ENCODE results near the gene CACNA1B. TPM values are rescaled to one million over a fixed set of nuclear protein-coding genes. Genes with fewer than 3 reads are reported as not detected.

CACNA1B gene
- total and polyA plus RNA-seq, 2 of the 4 experiments (the other 2 are of a cell fraction), result 0.02 TPM; not detected in 1

- H2BK120ac ChIP-seq (ENCODE audit: low read depth, low read length), result no peak overlapping the region
- no peak overlapping the region for H2AK9ac ChIP-seq (replicated peaks; ENCODE audit: low read depth, low read length, poor library complexity)
- H3K9me3 ChIP-seq (ENCODE audit: control insufficient read depth, insufficient read depth, low read length), result peaks cover 65% of the 10 kb centered on the region
- dilution Hi-C loops (cut with HindIII; ENCODE audit: low sequenced_read_pairs, unreplicated experiment), result no loop called here
- in situ Hi-C loops (cut with MboI; ENCODE audit: low sequenced_read_pairs), result no loop called here
- H3K4me2 ChIP-seq (ENCODE audit: low read depth, low read length), result no peak overlapping the region
- no peak overlapping the region for H3K27ac ChIP-seq (ENCODE audit: insufficient read depth, low read length)
- H4K20me1 ChIP-seq (ENCODE audit: insufficient read depth, low read length), result no peaks in the 10 kb centered on the region
- H3K4ac ChIP-seq (ENCODE audit: low read depth, low read length), result no peak overlapping the region
- intact Hi-C loops (cut with micrococcal nuclease), result no loop called here
- H3K56ac ChIP-seq (ENCODE audit: extremely low read depth, insufficient read depth, low read length), result no peak overlapping the region
- no peak overlapping the region for H2AFZ ChIP-seq (replicated peaks; ENCODE audit: low read length, poor library complexity)
- ChIA-PET POLR2A (ENCODE audit: unreplicated experiment) (no interaction called here), CTCF (no interaction called here)
- no TSS peak for BruUV-seq (replicated peaks)
- no peak for ATAC-seq (ENCODE audit: low read depth)
- no peak overlapping the region for H3K14ac ChIP-seq (replicated peaks; ENCODE audit: low read depth, low read length)
- H3K9ac ChIP-seq (ENCODE audit: low read depth, low read length), result no peak overlapping the region
- 76% methylated on average over 12 of the region's 18 CpGs; no CpG with 5 or more reads in 1 of the 2 experiments for WGBS, 2 experiments (ENCODE audit: extremely low coverage in 2 of 2, insufficient read length in 1 of 2)
- no peaks in the 10 kb centered on the region for H3K9me1 ChIP-seq (ENCODE audit: insufficient read depth, low read length)
- H4K8ac ChIP-seq (ENCODE audit: low read depth in 2 of 2, low read length in 2 of 2), result no peak overlapping the region
- no peak overlapping the region for H2AK5ac ChIP-seq (ENCODE audit: low read depth, low read length)
- no peak overlapping the region for H4K5ac ChIP-seq (ENCODE audit: low read depth, low read length)
- no peak overlapping the region for H2BK20ac ChIP-seq (ENCODE audit: low read depth, low read length)
- H4K91ac ChIP-seq (ENCODE audit: insufficient read depth, low read depth, low read length), result no peak overlapping the region
- H3K4me1 ChIP-seq (ENCODE audit: control insufficient read depth, insufficient read depth, low read length), result no peaks in the 10 kb centered on the region
- no peaks in the 10 kb centered on the region for H3K27me3 ChIP-seq (ENCODE audit: control insufficient read depth, insufficient read depth, low read length)
- H2BK15ac ChIP-seq (ENCODE audit: low read depth, low read length), result no peak overlapping the region
- no peak overlapping the region for H3K4me3 ChIP-seq (ENCODE audit: insufficient read depth, low read depth, low read length)
- H2BK5ac ChIP-seq (ENCODE audit: low read depth, low read length, poor library complexity, severe bottlenecking), result no peak overlapping the region
- no peak overlapping the region for H3K18ac ChIP-seq (ENCODE audit: low read depth, low read length)
- TF ChIP-seq MAZ (IDR thresholded peaks at IDR 0.05; ENCODE audit: borderline replicate concordance, low read depth, low read length) (no peak), MXI1 (IDR thresholded peaks at IDR 0.05; ENCODE audit: borderline replicate concordance, low read depth, low read length) (no peak)
- DNase-seq, result no peak
- H3K36me3 ChIP-seq (ENCODE audit: control insufficient read depth, insufficient read depth, low read length), result no peaks in the 10 kb centered on the region
- no peak overlapping the region for H3K23ac ChIP-seq (ENCODE audit: low read depth, low read length)
- no peaks in the 10 kb centered on the region for H3K79me1 ChIP-seq (ENCODE audit: low read depth in 1 of 2, low read length in 2 of 2)
Measured at GRCh38 chr9:138044485-138045383, 167.2 kb downstream of the CACNA1B start.

Data from IMR-90 (cell line).